Ectodermal cell (in vitro differentiated cells): Measurements from ENCODE around the gene OSBPL10.

ENCODE experiments used
- H3K27ac ChIP-seq: 2 replicates; pipeline ENCODE4 v1.7.0; 2013; ENCODE audit warnings: mild to moderate bottlenecking, low read depth, low read length; ENCODE audit not compliant: insufficient read depth, poor library complexity, severe bottlenecking
- H3K27me3 ChIP-seq: 2 replicates; pipeline ENCODE4 v1.7.0; 2013; ENCODE audit warnings: mild to moderate bottlenecking, low read length; ENCODE audit not compliant: insufficient read depth, control insufficient read depth, poor library complexity, severe bottlenecking
- H3K36me3 ChIP-seq: one replicate; pipeline ENCODE4 v1.7.0; 2013; ENCODE audit warnings: low read length; ENCODE audit not compliant: control insufficient read depth, insufficient read depth
- H3K4me1 ChIP-seq: one replicate; pipeline ENCODE4 v1.7.0; 2013; ENCODE audit warnings: low read length; ENCODE audit not compliant: control insufficient read depth, insufficient read depth
- H3K4me3 ChIP-seq: 2 replicates; pipeline ENCODE4 v1.7.0; 2013; ENCODE audit warnings: low read depth, low read length, control low read depth; ENCODE audit not compliant: insufficient read depth
- H3K9me3 ChIP-seq: 2 replicates; pipeline ENCODE4 v1.7.0; 2013; ENCODE audit warnings: mild to moderate bottlenecking, low read length, moderate library complexity; ENCODE audit not compliant: control insufficient read depth
- WGBS, 2 experiments: methylation state at CpG; one replicate each; pipeline ENCODE4 v1.1.7; 2013; ENCODE audit warnings: missing lambda C conversion rate in 2 of 2; 5-methylcytosine and 5-hydroxymethylcytosine counted together

OSBPL10 gene

DNA sequence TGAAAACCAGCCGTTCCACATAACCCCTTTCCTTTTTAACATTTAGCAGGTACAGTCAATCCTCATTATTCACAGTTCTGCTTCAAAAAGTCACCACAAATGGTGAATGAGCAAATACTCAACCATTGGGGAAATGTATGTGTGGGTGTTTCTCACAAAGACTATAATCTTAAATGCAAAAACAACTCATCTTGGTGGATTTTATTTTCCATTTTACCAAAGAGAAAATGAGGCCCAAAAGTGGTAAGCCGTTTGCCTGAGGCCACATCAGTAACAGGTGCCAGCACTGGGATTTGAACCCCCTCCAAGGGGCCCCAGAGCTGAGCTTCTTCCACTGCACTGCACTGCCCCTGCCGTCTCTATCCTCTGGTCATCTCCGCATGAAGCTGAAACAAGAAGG, 208.8 kb downstream of the OSBPL10 start:
- Histone ChIP-seq H3K4me3 (no peak overlapping the region), H3K27me3 (no peaks in the 10 kb centered on the region), H3K36me3 (no peaks in the 10 kb centered on the region), H3K4me1 (no peaks in the 10 kb centered on the region), H3K9me3 (no peaks in the 10 kb centered on the region), H3K27ac (no peak overlapping the region)
- 82 to 93% methylated on average over 4 of the region's 4 CpGs for WGBS, 2 experiments

DNA sequence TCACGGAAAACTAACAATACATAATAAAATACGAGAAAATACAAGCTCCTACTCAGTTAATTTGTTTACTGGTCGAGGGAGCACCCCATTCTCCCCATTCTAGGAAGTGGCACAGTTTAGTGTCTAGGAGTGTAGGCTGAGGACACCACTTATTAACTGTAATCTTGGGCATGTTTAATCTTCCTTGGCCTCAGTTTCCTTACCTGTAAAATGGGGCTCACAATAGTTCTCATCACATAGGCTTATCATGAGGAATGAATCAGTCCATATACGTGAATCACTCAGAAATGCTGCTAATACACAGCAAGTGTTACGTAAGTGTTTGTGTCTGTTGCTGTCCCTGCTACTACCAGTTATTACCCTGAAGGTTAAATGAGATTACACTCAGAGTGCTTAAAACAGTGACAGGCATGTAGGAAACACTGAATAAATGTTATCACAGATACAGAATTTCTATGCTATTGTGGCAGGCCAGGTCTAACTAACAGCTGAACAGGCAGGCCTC, 210.2 kb downstream of the OSBPL10 start:
- H3K9me3 ChIP-seq = no peaks in the 10 kb centered on the region
- WGBS, 2 experiments = 73 to 76% methylated on average over 5 of the region's 5 CpGs
- no peak overlapping the region for H3K27ac ChIP-seq
- no peaks in the 10 kb centered on the region for H3K27me3 ChIP-seq
- no peaks in the 10 kb centered on the region for H3K36me3 ChIP-seq
- no peak overlapping the region for H3K4me3 ChIP-seq
- no peaks in the 10 kb centered on the region for H3K4me1 ChIP-seq

DNA sequence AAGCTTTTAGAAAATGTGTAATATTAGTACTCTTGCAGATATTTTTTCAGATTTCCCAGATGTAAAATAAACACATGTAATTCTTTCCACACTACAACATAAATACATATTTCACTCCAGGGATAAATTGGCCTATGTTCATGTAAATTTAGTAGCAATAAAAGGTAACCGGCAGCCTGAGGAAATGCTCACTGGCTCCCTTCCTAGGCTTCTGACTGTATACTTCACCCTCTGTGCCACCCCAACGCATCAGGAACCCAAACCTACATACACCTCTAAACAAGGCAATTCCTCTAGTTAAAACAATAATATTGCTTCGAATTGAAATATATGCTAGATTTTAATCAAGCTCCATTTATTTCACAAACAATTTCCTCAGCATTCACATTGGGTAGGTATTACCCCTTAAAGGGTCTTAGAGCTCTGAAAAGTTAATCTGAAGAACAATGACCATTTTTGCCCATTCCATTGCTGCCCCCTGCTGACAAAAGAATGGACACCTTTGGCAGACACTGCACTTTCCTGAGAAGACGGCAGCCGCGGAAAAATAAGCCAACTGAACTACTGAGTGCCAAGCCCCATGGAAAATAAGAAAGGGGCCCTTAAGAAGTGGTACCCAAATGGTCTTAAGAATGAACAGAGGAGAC, 212.5 kb downstream of the OSBPL10 start:
- Histone ChIP-seq H3K27me3 (no peaks in the 10 kb centered on the region), H3K4me3 (no peak overlapping the region), H3K27ac (no peak overlapping the region), H3K4me1 (no peaks in the 10 kb centered on the region), H3K36me3 (no peaks in the 10 kb centered on the region), H3K9me3 (no peaks in the 10 kb centered on the region)
- 91 to 92% methylated on average over 5 to 6 of the region's 6 CpGs for WGBS, 2 experiments

DNA sequence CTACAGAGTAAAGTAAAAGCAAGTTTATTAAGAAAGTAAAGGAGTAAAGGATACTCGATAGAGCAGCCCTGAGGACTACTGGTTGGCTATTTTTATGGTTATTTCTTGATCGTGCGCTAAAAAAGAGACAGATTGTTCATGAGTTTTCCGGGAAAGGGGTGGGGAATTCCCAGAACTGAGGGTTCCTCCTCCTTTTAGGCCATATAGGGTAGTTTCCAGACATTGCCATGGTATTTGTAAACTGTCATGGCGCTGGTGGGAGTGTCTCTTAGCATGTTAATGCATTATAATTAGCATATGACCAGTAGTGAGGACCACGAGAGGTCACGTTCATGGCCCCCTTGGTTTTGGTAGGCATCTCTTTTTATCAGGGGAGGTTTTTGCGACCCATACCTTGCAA, 213.1 kb downstream of the OSBPL10 start:
- Histone ChIP-seq H3K27me3 (no peaks in the 10 kb centered on the region), H3K9me3 (no peaks in the 10 kb centered on the region), H3K36me3 (no peaks in the 10 kb centered on the region), H3K27ac (no peak overlapping the region), H3K4me1 (peaks cover 4% of the 10 kb centered on the region), H3K4me3 (no peak overlapping the region)
- 93 to 94% methylated on average over 8 of the region's 8 CpGs for WGBS, 2 experiments

DNA sequence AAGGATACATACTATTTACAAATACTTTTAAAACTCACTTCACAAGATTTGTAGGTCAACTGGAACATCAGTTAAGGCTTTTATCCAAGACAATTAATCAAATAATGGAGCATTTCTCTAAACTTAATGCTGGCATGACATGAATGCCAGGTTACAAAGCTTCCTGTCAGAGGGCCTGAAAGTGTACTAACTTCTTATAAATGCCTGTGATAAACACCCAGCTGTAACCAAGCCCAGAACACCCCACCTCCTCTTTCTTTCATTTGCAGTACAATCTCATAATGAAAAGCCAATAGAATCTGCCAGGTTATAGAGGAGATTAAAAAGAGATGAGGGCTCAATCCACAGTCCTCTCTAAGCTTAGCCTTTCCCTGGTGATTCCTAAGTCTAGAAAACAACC, 214.4 kb downstream of the OSBPL10 start:
- Histone ChIP-seq H3K4me3 (no peak overlapping the region), H3K9me3 (no peaks in the 10 kb centered on the region), H3K4me1 (peaks cover 7% of the 10 kb centered on the region), H3K27ac (no peak overlapping the region), H3K36me3 (no peaks in the 10 kb centered on the region), H3K27me3 (no peaks in the 10 kb centered on the region)

DNA sequence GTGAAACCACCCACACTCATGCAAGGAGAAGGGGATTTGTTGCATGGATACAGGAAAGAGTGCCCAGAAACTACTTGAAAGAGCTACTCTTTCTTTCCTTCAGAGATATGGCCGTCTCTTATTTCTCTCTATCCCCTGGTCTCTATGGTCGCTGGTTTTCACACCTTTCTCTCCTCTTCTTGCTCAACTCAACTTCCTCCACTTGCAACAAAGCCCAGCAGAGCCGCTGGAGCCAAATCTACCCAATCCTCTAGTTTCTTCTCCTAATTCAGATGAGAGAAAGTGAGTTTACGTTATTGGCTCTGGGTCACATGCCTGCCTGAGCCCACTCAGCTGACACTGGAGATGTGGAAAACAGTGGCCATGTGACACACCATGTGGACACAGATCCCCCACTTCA, 215.2 kb downstream of the OSBPL10 start:
- Histone ChIP-seq H3K27me3 (no peaks in the 10 kb centered on the region), H3K9me3 (no peaks in the 10 kb centered on the region), H3K27ac (no peak overlapping the region), H3K4me3 (no peak overlapping the region), H3K4me1 (peaks cover 7% of the 10 kb centered on the region), H3K36me3 (no peaks in the 10 kb centered on the region)
- 94 to 100% methylated on average over 3 of the region's 4 CpGs for WGBS, 2 experiments

DNA sequence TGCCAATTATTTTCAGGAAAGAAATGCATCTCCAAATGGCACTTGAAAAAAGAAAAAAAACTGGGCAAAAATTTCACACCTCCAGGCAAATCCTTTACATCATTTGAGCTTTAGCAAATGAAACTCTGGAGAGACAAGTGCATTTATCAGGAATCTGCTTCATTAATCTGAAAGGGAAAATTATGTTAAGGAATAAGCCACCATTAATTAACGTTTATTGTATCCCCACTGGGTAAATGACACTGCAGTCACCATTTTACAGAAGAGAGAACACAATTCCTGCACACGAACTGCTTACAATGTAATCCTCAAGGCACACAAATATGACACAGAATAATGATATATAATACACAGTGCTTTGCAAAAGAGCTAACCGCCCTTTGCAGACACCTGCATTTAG, 217.3 kb downstream of the OSBPL10 start:
- Histone ChIP-seq H3K27ac (no peak overlapping the region), H3K27me3 (no peaks in the 10 kb centered on the region), H3K4me3 (no peak overlapping the region), H3K36me3 (no peaks in the 10 kb centered on the region), H3K9me3 (no peaks in the 10 kb centered on the region), H3K4me1 (peaks cover 7% of the 10 kb centered on the region)
- WGBS, 2 experiments = 85 to 90% methylated on average over 3 of the region's 3 CpGs

DNA sequence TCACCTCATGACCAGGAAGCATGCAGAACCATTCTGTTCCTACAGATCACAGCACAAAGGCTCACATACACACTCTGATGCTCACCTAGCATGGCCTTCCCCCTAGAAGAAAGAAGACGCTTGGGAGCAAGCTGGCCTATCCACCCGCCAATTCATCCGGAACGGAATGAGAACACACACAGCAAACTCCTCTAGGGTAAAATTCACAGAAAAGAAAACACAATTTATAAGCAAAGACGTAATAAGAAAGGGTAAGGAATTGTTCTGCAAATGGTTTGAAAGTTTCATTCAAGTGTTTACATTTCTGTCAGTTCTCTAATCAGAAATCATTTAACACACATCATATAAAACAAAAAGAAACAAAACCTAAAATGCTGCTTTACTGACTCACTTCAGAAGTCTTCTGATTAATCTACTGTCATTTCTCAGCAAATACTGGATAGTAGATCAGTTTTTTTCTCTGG, 218.1 kb downstream of the OSBPL10 start:
- H3K4me3 ChIP-seq = no peak overlapping the region
- no peaks in the 10 kb centered on the region for H3K27me3 ChIP-seq
- H3K27ac ChIP-seq = no peak overlapping the region
- H3K36me3 ChIP-seq = no peaks in the 10 kb centered on the region
- WGBS, 2 experiments = 82 to 88% methylated on average over 4 to 5 of the region's 5 CpGs
- H3K4me1 ChIP-seq = peaks cover 7% of the 10 kb centered on the region
- H3K9me3 ChIP-seq = no peaks in the 10 kb centered on the region

DNA sequence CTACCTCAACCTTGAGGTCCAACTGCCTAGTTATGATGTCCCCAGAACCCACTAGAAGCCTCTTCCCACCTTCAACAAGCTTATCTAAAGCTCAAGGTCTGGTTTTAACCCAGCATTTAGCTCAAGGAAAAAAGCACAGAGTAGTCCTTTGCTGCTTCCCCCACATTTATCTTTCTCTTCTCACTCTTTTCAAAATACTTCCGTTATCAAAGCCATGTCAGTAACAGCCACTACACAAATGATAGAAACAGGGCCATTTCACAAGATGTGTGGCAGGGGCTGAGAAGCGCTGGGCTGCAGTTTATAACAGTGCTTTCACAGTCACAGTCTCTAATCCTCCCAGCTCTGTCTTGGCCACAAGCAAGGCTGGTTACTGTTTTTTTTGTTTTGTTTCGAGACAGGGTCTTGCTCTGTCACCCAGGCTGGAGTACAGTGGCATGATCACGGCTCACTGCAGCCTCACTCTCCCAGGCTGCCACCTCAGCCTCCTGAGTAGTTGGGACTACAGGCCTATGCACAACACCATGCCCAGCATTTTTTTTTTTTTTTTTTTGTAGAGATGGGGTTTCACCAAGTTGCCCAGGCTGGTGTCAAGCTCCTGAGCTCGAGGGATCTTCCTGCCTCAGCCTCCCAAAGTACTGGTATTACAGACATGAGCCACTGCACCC, 218.8 kb downstream of the OSBPL10 start:
- H3K4me1 ChIP-seq = peaks cover 7% of the 10 kb centered on the region
- no peak overlapping the region for H3K27ac ChIP-seq
- H3K4me3 ChIP-seq = no peak overlapping the region
- no peaks in the 10 kb centered on the region for H3K36me3 ChIP-seq
- H3K9me3 ChIP-seq = no peaks in the 10 kb centered on the region
- no peaks in the 10 kb centered on the region for H3K27me3 ChIP-seq
- WGBS, 2 experiments = 94 to 97% methylated on average over 5 of the region's 5 CpGs

DNA sequence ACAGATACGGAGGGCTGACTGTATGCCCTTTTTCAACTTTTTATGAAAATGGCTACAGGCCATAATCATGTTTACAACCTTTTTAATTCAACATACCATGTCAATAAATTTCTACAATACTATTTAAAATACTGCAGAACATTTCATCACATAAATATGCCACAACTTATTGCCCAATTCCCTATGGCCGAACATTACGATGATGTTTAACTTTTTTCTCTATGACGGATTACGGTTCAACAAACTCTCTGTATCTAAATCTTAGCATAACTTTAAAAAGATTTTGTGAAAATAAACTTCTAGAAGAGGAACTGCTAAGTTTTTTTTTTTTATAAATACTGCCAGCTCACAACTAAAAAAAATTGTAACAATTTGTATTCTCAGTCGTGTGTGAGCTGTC, 220.4 kb downstream of the OSBPL10 start:
- H3K4me3 ChIP-seq = no peak overlapping the region
- WGBS, 2 experiments = 97 to 99% methylated on average over 5 to 6 of the region's 6 CpGs
- H3K36me3 ChIP-seq = no peaks in the 10 kb centered on the region
- H3K27ac ChIP-seq = no peak overlapping the region
- H3K4me1 ChIP-seq = peaks cover 7% of the 10 kb centered on the region
- H3K9me3 ChIP-seq = no peaks in the 10 kb centered on the region
- H3K27me3 ChIP-seq = no peaks in the 10 kb centered on the region
